ENCODE results near the gene TNFAIP1. TPM values are rescaled to one million over a fixed set of nuclear protein-coding genes. Genes with fewer than 3 reads are reported as not detected.

TNFAIP1 gene
- total RNA-seq, 1 experiment from 2014 or later = 21.3 TPM

DNA sequence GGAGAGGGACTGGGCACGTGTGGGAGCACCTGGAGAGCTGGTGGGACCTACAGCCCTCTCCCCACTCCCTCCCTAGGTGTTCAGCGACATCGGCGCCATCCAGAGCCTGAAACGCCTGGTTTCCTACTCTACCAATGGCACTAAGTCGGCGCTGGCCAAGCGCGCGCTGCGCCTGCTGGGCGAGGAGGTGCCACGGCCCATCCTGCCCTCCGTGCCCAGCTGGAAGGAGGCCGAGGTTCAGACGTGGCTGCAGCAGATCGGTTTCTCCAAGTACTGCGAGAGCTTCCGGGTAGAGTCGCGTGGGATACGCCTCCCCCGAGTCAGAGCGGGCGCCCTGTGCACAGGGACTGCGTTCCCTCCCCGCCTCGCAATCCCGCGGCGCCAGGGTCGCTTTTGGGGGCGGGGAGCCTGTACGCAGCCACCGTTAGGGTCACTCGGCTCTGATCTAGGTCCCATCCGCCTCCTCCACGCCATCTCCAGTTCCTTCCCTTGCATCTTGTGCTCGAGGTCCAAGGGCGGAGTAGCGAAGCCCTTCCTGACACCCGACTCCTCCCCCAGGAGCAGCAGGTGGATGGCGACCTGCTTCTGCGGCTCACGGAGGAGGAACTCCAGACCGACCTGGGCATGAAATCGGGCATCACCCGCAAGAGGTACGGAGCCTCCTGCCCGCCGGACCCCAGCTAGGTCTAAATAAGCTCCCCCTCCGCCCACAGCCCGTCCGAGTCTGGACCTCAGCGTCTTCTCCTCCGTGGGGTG lies 48.9 kb downstream of the TNFAIP1 start:
- no peaks in the 10 kb centered on the region for H3K36me3 ChIP-seq (replicated peaks; ENCODE audit: control insufficient read depth, insufficient read depth, low read length)
- peak overlapping the region; percentile 63 for H3K4me3 ChIP-seq (ENCODE audit: insufficient read depth, low read depth, low read length)
- peaks cover 63% of the 10 kb centered on the region for H3K27me3 ChIP-seq (ENCODE audit: control insufficient read depth, insufficient read depth, low read length)
- DNase-seq = no peak

GRCh38 chr17:28385037-28385400 lies 49.5 kb downstream of the TNFAIP1 start:
- Histone ChIP-seq H3K4me3 (ENCODE audit: insufficient read depth, low read depth, low read length) (peak overlapping the region; percentile 63), H3K36me3 (replicated peaks; ENCODE audit: control insufficient read depth, insufficient read depth, low read length) (no peaks in the 10 kb centered on the region), H3K27me3 (ENCODE audit: control insufficient read depth, insufficient read depth, low read length) (peaks cover 61% of the 10 kb centered on the region)
- no peak for DNase-seq

DNA sequence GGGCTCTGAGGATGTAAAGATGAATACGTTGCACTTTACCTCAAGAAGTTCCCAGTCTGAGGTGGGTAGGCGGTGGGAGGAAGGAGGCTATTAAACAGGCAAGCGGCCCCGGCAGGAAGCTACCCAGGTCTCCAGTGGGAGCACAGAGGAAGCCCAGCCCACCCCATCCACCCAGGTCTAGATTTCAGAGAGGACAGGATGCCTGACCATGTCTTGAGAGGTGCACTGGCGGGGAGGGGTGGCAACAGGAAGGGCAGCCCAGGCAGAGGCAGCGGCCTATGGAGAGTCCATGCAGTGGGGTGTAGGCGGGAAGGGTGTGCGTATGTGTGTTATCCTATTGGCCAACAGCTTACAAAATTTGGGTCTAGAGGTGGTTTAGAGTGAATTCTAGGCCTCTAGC lies 49.8 kb downstream of the TNFAIP1 start:
- H3K4me3 ChIP-seq (ENCODE audit: insufficient read depth, low read depth, low read length) = peak overlapping the region; percentile 63; the same call in 1 of the 2 replicates

DNA sequence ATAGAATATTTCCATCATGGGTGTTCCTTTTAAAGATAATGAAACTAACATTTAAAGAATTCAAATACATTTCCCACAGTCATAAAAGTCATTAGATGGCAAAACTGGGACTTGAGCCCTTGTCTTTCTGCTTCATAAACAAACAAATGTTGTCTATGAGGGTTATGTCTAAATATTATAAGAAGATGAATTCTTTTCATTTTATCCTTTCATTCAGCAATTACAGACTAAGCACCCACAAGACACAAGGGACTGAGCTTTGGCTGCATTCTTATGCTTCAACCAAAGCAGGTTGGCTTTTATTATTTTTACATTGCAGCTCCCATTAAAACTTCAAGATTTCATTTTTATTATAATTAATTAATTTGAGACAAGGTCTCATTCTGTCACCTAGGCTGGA lies 50.8 kb downstream of the TNFAIP1 start:
- DNase-seq = no peak
- Histone ChIP-seq H3K4me3 (ENCODE audit: insufficient read depth, low read depth, low read length) (no peak overlapping the region), H3K27me3 (ENCODE audit: control insufficient read depth, insufficient read depth, low read length) (peaks cover 47% of the 10 kb centered on the region), H3K36me3 (replicated peaks; ENCODE audit: control insufficient read depth, insufficient read depth, low read length) (no peaks in the 10 kb centered on the region)

More for the DNA sequence above, 49.8 kb downstream of the TNFAIP1 start:
- Histone ChIP-seq H3K36me3 (replicated peaks; ENCODE audit: control insufficient read depth, insufficient read depth, low read length) (no peaks in the 10 kb centered on the region), H3K27me3 (ENCODE audit: control insufficient read depth, insufficient read depth, low read length) (peaks cover 57% of the 10 kb centered on the region)
- DNase-seq = no peak

GRCh38 chr17:28388106-28388505 lies 52.5 kb downstream of the TNFAIP1 start:
- H3K27me3 ChIP-seq (ENCODE audit: control insufficient read depth, insufficient read depth, low read length) = peaks cover 31% of the 10 kb centered on the region
- DNase-seq = no peak
- H3K36me3 ChIP-seq (replicated peaks; ENCODE audit: control insufficient read depth, insufficient read depth, low read length) = no peaks in the 10 kb centered on the region
- H3K4me3 ChIP-seq (ENCODE audit: insufficient read depth, low read depth, low read length) = no peak overlapping the region

- H3K27me3 ChIP-seq (ENCODE audit: control insufficient read depth, insufficient read depth, low read length) = peaks cover 11% of the 10 kb centered on the region
- H3K4me3 ChIP-seq (ENCODE audit: insufficient read depth, low read depth, low read length) = no peak overlapping the region
- no peak for DNase-seq
Observed at GRCh38 chr17:28390141-28390540, 54.6 kb downstream of the TNFAIP1 start.

GRCh38 chr17:28390563-28390962 lies 55.0 kb downstream of the TNFAIP1 start:
- no peak for DNase-seq
- Histone ChIP-seq H3K36me3 (replicated peaks; ENCODE audit: control insufficient read depth, insufficient read depth, low read length) (no peaks in the 10 kb centered on the region), H3K4me3 (ENCODE audit: insufficient read depth, low read depth, low read length) (no peak overlapping the region), H3K27me3 (ENCODE audit: control insufficient read depth, insufficient read depth, low read length) (peaks cover 6% of the 10 kb centered on the region)

More at GRCh38 chr17:28390141-28390540, 54.6 kb downstream of the TNFAIP1 start:
- H3K36me3 ChIP-seq (replicated peaks; ENCODE audit: control insufficient read depth, insufficient read depth, low read length) = no peaks in the 10 kb centered on the region

- Histone ChIP-seq H3K36me3 (replicated peaks; ENCODE audit: control insufficient read depth, insufficient read depth, low read length) (no peaks in the 10 kb centered on the region), H3K4me3 (ENCODE audit: insufficient read depth, low read depth, low read length) (no peak overlapping the region), H3K27me3 (ENCODE audit: control insufficient read depth, insufficient read depth, low read length) (peaks cover 2% of the 10 kb centered on the region)
- no peak for DNase-seq
Observed at GRCh38 chr17:28390984-28391383, 55.4 kb downstream of the TNFAIP1 start.

GRCh38 chr17:28391401-28391800 lies 55.8 kb downstream of the TNFAIP1 start:
- no peaks in the 10 kb centered on the region; the same call in 1 of the 2 replicates for H3K27me3 ChIP-seq (ENCODE audit: control insufficient read depth, insufficient read depth, low read length)
- H3K4me3 ChIP-seq (ENCODE audit: insufficient read depth, low read depth, low read length) = no peak overlapping the region
- H3K36me3 ChIP-seq (replicated peaks; ENCODE audit: control insufficient read depth, insufficient read depth, low read length) = no peaks in the 10 kb centered on the region
- no peak for DNase-seq

- Histone ChIP-seq H3K4me3 (ENCODE audit: insufficient read depth, low read depth, low read length) (no peak overlapping the region), H3K27me3 (ENCODE audit: control insufficient read depth, insufficient read depth, low read length) (no peaks in the 10 kb centered on the region; the same call in 1 of the 2 replicates), H3K36me3 (replicated peaks; ENCODE audit: control insufficient read depth, insufficient read depth, low read length) (no peaks in the 10 kb centered on the region)
- peak; percentile 46 for DNase-seq
Observed at GRCh38 chr17:28392491-28392890, 56.9 kb downstream of the TNFAIP1 start.

DNA sequence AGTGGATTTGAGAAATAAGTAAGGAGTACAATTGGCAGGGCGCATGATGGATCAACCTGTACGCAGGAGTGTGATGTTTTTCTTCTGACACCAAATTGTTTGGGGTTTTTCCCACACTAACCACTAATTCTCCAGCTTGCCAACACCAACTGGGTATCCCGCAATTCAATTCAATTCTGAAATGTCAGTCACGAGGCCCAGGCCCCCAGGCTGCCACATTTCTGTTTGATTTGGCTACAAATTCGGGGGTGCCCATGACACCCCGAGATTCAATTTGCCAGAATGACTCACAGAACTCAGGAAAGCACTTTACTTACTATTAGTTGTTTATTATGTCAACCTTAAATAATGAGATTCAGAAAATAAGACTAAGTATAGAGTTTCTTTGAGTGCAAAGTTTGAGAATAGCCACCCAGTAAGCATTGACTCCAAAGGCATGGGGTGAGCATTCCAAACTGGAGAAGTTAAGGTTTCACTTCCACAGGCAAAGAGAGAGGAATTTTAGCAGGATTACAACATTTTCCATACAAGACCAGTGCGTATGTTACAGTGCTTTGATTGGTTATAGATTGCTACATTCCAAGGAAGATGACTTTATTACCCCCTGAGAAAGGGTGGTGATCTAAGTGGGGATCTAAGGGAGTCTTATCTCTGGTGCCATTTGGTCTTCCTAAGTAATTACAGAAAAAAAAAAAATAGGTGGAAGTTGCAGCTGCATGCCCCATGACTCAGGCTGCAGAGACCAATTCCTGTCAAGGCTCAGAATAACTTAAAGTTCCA lies 59.0 kb downstream of the TNFAIP1 start:
- H3K4me3 ChIP-seq (ENCODE audit: insufficient read depth, low read depth, low read length) = no peak overlapping the region
- no peaks in the 10 kb centered on the region for H3K27me3 ChIP-seq (ENCODE audit: control insufficient read depth, insufficient read depth, low read length)
- peaks cover 4% of the 10 kb centered on the region; the same call in 1 of the 2 replicates for H3K36me3 ChIP-seq (replicated peaks; ENCODE audit: control insufficient read depth, insufficient read depth, low read length)
- DNase-seq = no peak

- DNase-seq = no peak
- H3K36me3 ChIP-seq (replicated peaks; ENCODE audit: control insufficient read depth, insufficient read depth, low read length) = peaks cover 4% of the 10 kb centered on the region; the same call in 1 of the 2 replicates
- H3K27me3 ChIP-seq (ENCODE audit: control insufficient read depth, insufficient read depth, low read length) = no peaks in the 10 kb centered on the region
- H3K4me3 ChIP-seq (ENCODE audit: insufficient read depth, low read depth, low read length) = no peak overlapping the region
Observed at GRCh38 chr17:28395426-28395825, 59.9 kb downstream of the TNFAIP1 start.

GRCh38 chr17:28395968-28396367 lies 60.4 kb downstream of the TNFAIP1 start:
- Histone ChIP-seq H3K4me3 (ENCODE audit: insufficient read depth, low read depth, low read length) (no peak overlapping the region), H3K27me3 (ENCODE audit: control insufficient read depth, insufficient read depth, low read length) (no peaks in the 10 kb centered on the region), H3K36me3 (replicated peaks; ENCODE audit: control insufficient read depth, insufficient read depth, low read length) (peaks cover 4% of the 10 kb centered on the region; the same call in 1 of the 2 replicates)
- DNase-seq = no peak
